HCT116 (cell line): Measurements from ENCODE around the gene TM9SF1. TPM values are rescaled to one million over a fixed set of nuclear protein-coding genes. Genes with fewer than 3 reads are reported as not detected.

Source experiments
- ATAC-seq: fragments of 200-7000 bp; cut with Tn5 transposase; 2 replicates; pipeline ENCODE4 v1.9.1; 2020; ENCODE audit warnings: mild to moderate bottlenecking, moderate library complexity
- BruUV-seq: library from RNA; stranded (reverse); fragments of 400-500 nt; replicated peaks from 2 replicates; lab custom pipeline; 2021; lab: Mats Ljungman, UMichigan
- CTCF ChIA-PET: fragments of 300-600 bp; sonication (Branson Sonifier 250); formaldehyde crosslinking; loops from one replicate; lab custom pipeline; 2021; ENCODE audit warnings: antibody characterized with exemption; lab: Charles Lee
- POLR2A ChIA-PET: fragments of 300-600, 350-600 bp; sonication (Branson Sonifier 250); formaldehyde crosslinking; loops from one replicate; lab custom pipeline; 2021; ENCODE audit warnings: antibody characterized with exemption; lab: Charles Lee
- RAD21 ChIA-PET, 2 experiments: fragments of 300-600 bp; sonication (Branson Sonifier 250); formaldehyde crosslinking; loops; one replicate each; lab custom pipeline; 2023; ENCODE audit warnings: low total read pairs in 2 of 2; ENCODE audit not compliant: uncharacterized antibody in 2 of 2, unreplicated experiment in 2 of 2, low non-redundant PET in 1 of 2; lab: Charles Lee
- DNase-seq: peaks from one replicate; pipeline ENCODE4 v3.0.0-alpha.2; 2010; ENCODE audit warnings: low read depth, low spot score
- H2AFZ ChIP-seq: fragments of 200-600 bp; shearing (Covaris generic), sonication (generic); 2 replicates; pipeline ENCODE4 v1.6.1; 2017; ENCODE audit warnings: low read depth, mixed run types, mixed read lengths, antibody characterized with exemption, low read length; ENCODE audit not compliant: poor library complexity, severe bottlenecking
- H3K27ac ChIP-seq: 2 replicates; pipeline ENCODE4 v1.5.1; 2012; ENCODE audit warnings: low read depth, low read length
- H3K27me3 ChIP-seq: fragments of 200-600 bp; sonication (generic); 2 replicates; pipeline ENCODE4 v1.6.1; 2016; ENCODE audit warnings: mixed run types, low read length, mixed read lengths; ENCODE audit not compliant: insufficient read depth
- H3K36me3 ChIP-seq, 2 experiments: fragments of 200-500 bp in 1 of 2; fragments of 200-600 bp in 1 of 2; sonication (Bioruptor generic) in 1 of 2; sonication (generic) in 1 of 2; 2 replicates each; pipeline versions ENCODE4 v1.5.1 to v1.6.1; 2014 to 2016; ENCODE audit warnings: low read length in 2 of 2, inconsistent platforms in 1 of 2, mixed read lengths in 1 of 2, mixed run types in 1 of 2; ENCODE audit not compliant: insufficient read depth in 2 of 2, control insufficient read depth in 1 of 2
- H3K4me1 ChIP-seq, 2 experiments: fragments of 200-600 bp in 1 of 2; sonication (generic) in 1 of 2; 2 replicates each; pipeline versions ENCODE4 v1.5.1 to v1.6.1; 2012 to 2017; ENCODE audit warnings: low read length in 2 of 2, inconsistent platforms in 1 of 2, mild to moderate bottlenecking in 1 of 2, mixed read lengths in 1 of 2, mixed run types in 1 of 2, moderate library complexity in 1 of 2; ENCODE audit not compliant: insufficient read depth in 2 of 2, control insufficient read depth in 1 of 2
- H3K4me2 ChIP-seq: fragments of 200-600 bp; sonication (generic); 2 replicates; pipeline ENCODE4 v1.6.1; 2017; ENCODE audit warnings: mixed run types, low read length, mixed read lengths
- H3K4me3 ChIP-seq, 2 experiments: fragments of 200-600 bp in 1 of 2; sonication (generic) in 1 of 2; replicated peaks in 1 of 2; 2 replicates each; pipeline ENCODE4 v1.5.1; 2011 to 2016; ENCODE audit warnings: low read length in 2 of 2, control low read depth in 1 of 2, low read depth in 1 of 2, mild to moderate bottlenecking in 1 of 2, mixed read lengths in 1 of 2, mixed run types in 1 of 2
- H3K79me2 ChIP-seq: fragments of 200-600 bp; sonication (generic); 2 replicates; pipeline ENCODE4 v1.6.1; 2017; ENCODE audit warnings: mild to moderate bottlenecking, mixed run types, low read length, moderate library complexity, mixed read lengths; ENCODE audit not compliant: insufficient read depth
- H3K9ac ChIP-seq: fragments of 200-600 bp; sonication (generic); 2 replicates; pipeline ENCODE4 v1.6.1; 2016; ENCODE audit warnings: low read length, mixed read lengths
- H3K9me2 ChIP-seq: fragments of 200-600 bp; sonication (generic), shearing (Covaris generic); 2 replicates; pipeline ENCODE4 v1.6.1; 2017; ENCODE audit warnings: mixed run types, mild to moderate bottlenecking, moderate library complexity; ENCODE audit not compliant: insufficient read depth
- H3K9me3 ChIP-seq, 2 experiments: fragments of 200-500 bp in 1 of 2; fragments of 200-600 bp in 1 of 2; sonication (Bioruptor generic) in 1 of 2; sonication (generic) in 1 of 2; 2 replicates each; pipeline ENCODE4 v1.6.1; 2014 to 2017; ENCODE audit warnings: low read length in 2 of 2, mixed read lengths in 2 of 2, inconsistent platforms in 1 of 2, low read depth in 1 of 2, mild to moderate bottlenecking in 1 of 2, mixed run types in 1 of 2, moderate library complexity in 1 of 2; ENCODE audit not compliant: control insufficient read depth in 1 of 2, insufficient read depth in 1 of 2
- H4K20me1 ChIP-seq: fragments of 200-600 bp; sonication (generic), shearing (Covaris generic); 2 replicates; pipeline ENCODE4 v1.6.1; 2017; ENCODE audit warnings: mixed run types, mild to moderate bottlenecking, moderate library complexity; ENCODE audit not compliant: insufficient read depth
- EZH2 ChIP-seq: fragments of 200-600 bp; sonication (generic); IDR thresholded peaks from 2 replicates; pipeline ENCODE4 v1.6.1; 2017; ENCODE audit warnings: antibody characterized with exemption, mixed run types
- POLR2A ChIP-seq: IDR thresholded peaks from 2 replicates; pipeline ENCODE4 v1.7.0; 2011; ENCODE audit warnings: borderline replicate concordance; ENCODE audit not compliant: insufficient read depth, insufficient read length; ENCODE audit errors: extremely low read depth
- POLR2AphosphoS5 ChIP-seq: IDR thresholded peaks from 2 replicates; pipeline ENCODE4 v1.6.1; 2011; ENCODE audit warnings: mild to moderate bottlenecking, low read depth, low read length, moderate library complexity
- YY1 ChIP-seq: IDR thresholded peaks from 2 replicates; pipeline ENCODE4 v1.6.1; 2011; ENCODE audit warnings: low read length, low read depth, moderate library complexity, mild to moderate bottlenecking; ENCODE audit not compliant: insufficient replicate concordance; ENCODE audit errors: extremely low read depth
- ZBTB33 ChIP-seq: IDR thresholded peaks from 2 replicates; pipeline ENCODE4 v1.6.1; 2011; ENCODE audit warnings: mild to moderate bottlenecking, low read length, moderate library complexity; ENCODE audit not compliant: insufficient replicate concordance; ENCODE audit errors: extremely low read depth
- intact Hi-C: fragments of 100-400 bp; cut with micrococcal nuclease; formaldehyde crosslinking; loops from 2 replicates; pipeline ENCODE4 v1.10.0; 2022
- total RNA-seq: library from RNA; stranded (reverse); gene quantifications from one replicate; pipeline ENCODE4 v1.2.1, GENCODE V29; 2021; ENCODE audit not compliant: unreplicated experiment

TM9SF1 gene
- total RNA-seq, 1 experiment from 2014 or later: 35.2 TPM

GRCh38 chr14:24146453-24146977 lies 48.7 kb downstream of the TM9SF1 start, which contains the start of gene PSME2:
Gene PSME2 (minus strand): TSS chr14:24146610. CDS start chr14:24146581, 29 bp downstream.
- TF ChIP-seq EZH2 (no peak), YY1 (peak; percentile 42), ZBTB33 (no peak), POLR2AphosphoS5 (peak; percentile 71; the same call in 1 of the 2 replicates), POLR2A (peak; percentile 48)
- Histone ChIP-seq H3K4me2 (peak within 1 kb of the TSS; percentile 92), H3K27ac (peak within 1 kb of the TSS; percentile 95), H3K9ac (peak within 1 kb of the TSS; percentile 86), H2AFZ (no peak within 1 kb of the TSS), H3K9me2 (no peaks in the 10 kb centered on the region), H3K36me3 (peaks cover 29 to 32% of the 10 kb centered on the region in 2 experiments; a peak in 3 of 4 replicates), H3K27me3 (no peaks in the 10 kb centered on the region), H4K20me1 (no peaks in the 10 kb centered on the region), H3K79me2 (peaks cover 54% of the 10 kb centered on the region), H3K4me1 (peaks cover 19 to 27% of the 10 kb centered on the region in 2 experiments), H3K9me3 (no peaks in the 10 kb centered on the region), H3K4me3 (peak within 1 kb of the TSS; percentile 97 to 99)
- ATAC-seq (peak; percentile 83), DNase-seq (peak; percentile 94)
- no TSS peak for BruUV-seq
- intact Hi-C loops: loop anchor here (1.0 kb wide), 1 partner anchor 32 kb away; the partner anchor contains the start of genes DCAF11 and NRL
- POLR2A ChIA-PET: interaction anchor here (0.7 to 2.3 kb wide), 14 partner anchors 9 to 285 kb away, joined by 3 to 24 read pairs (median 4); partner anchors contain the start of genes DCAF11, IPO4, IRF9 and NRL
- RAD21 ChIA-PET: interaction anchor here (0.6 to 1.2 kb wide), 3 partner anchors 11 to 37 kb away, joined by 3 to 4 read pairs (median 4); partner anchors contain the start of genes IRF9 (in 1 of the 2) and PSME1 (in 1 of the 2)
- CTCF ChIA-PET: interaction anchor here (0.6 to 3.9 kb wide), 13 partner anchors 9 to 285 kb away, joined by 3 to 19 read pairs (median 3); partner anchors contain the start of genes CIDEB, DCAF11, IRF9 and NRL
